ENCODE data around the gene CDKN2A.

CDKN2A gene

DNA sequence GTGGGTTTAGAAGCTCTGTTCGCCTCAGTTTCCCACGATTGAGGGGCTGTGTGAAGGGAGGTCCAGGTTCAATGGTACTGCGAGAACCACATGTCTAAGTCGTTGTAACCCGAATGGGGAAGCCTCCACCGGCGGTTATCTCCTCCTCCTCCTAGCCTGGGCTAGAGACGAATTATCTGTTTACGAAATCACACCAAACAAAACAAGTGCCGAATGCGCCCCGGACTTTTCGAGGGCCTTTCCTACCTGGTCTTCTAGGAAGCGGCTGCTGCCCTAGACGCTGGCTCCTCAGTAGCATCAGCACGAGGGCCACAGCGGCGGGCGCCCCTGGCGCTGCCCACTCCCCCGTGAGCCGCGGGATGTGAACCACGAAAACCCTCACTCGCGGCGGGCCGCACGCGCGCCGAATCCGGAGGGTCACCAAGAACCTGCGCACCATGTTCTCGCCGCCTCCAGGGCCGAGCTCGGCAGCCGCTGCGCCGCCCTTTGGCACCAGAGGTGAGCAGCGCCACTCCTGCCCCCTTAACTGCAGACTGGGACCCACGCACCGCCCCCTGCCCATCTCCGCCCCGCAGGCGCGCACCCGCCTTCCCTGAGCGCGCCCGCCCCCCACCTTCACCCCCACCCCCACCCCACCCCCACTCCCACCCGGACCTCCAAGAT is at the start of gene CDKN2A:
TSS of gene CDKN2A (minus strand) at position 500 of the 663 bp plus-strand sequence.
- DNase-seq (ENCODE audit: low read depth in 2 of 2), result no peak

DNA sequence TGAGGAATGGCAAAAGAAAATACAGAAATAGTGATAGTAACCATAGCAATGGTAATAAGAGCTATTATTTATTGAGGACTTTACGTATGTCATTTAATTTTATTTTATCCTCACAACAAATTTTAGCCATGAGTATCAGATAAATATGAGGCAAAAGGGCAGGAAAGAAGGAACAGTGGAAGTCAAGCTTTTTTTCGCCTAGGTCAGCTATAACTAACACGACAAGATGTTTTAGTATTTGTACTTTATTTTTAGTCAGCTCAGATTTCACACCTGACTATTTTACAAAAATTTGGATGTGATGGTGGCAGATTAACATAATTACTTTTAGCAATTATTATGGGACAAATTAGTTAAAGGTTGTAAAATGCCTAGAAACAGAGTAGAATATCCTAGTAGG is 49.7 kb upstream of the CDKN2A start:
- DNase-seq (ENCODE audit: low read depth in 2 of 2), result no peak

- DNase-seq (ENCODE audit: low read depth in 2 of 2), result no peak
These were observed 47.6 kb upstream of the CDKN2A start for GRCh38 chr9:22041775-22042174.

- DNase-seq (ENCODE audit: low read depth in 2 of 2), result no peak
These were observed 47.2 kb upstream of the CDKN2A start for GRCh38 chr9:22041344-22041743.

GRCh38 chr9:22040760-22041159 is 46.6 kb upstream of the CDKN2A start:
- no peak for DNase-seq (ENCODE audit: low read depth in 2 of 2)

- DNase-seq (ENCODE audit: low read depth in 2 of 2), result no peak
These were observed 45.1 kb upstream of the CDKN2A start for GRCh38 chr9:22039258-22039657.

DNA sequence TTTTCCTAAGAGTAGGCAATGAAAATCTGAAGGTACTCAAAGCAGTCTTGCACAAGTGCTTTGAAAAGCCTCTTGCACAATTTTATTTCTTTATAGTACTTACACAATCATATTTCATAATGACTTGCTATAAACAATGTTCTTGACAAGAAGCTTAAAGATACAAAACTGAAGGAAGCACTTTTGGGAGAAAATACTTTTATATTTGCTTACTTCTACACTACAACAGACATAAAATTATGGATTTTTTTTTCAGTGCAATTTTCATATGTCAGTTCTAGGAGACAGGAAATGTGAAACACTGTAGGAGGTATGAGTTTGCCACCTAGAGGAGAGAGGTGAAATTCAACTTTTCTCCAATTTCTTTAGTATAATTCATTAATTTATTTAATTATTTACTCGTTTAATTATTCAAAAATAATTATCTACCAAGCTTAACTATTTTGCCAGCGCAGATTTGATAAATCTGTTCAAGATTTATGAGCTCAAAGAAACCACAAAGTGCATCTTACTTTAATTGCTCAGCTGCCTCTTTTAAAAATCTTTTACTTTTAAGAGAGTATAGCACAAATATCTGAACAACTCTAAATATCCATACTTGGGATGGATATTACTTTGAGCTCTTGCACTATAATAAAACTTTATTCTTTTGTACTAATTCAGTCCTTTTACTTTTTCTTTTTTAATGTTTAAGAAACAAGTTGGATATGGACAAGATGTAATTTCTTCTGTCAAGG is 43.9 kb upstream of the CDKN2A start:
- DNase-seq (ENCODE audit: low read depth in 2 of 2), result no peak

GRCh38 chr9:22036866-22037626 is 42.9 kb upstream of the CDKN2A start:
- no peak for DNase-seq (ENCODE audit: low read depth in 2 of 2)

DNA sequence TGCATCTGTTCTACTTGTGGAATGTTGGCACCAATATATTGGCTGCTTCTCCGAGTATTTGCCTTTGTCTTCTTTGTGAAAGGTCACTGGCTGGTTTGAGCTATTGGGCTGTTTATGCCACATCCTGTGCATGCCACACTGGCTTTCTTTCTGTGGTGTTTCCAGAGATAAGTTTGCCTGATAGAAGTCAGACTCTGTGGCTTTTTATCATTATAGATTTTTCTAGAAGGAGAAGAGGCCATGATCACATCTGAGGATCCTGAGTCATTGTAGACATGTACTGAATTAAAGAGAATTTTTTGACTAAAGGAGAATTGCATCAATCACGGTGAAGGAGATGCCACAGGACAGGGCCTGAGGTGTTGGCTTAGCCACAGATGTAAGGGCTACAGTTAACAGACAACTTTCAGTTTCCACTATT is 41.4 kb upstream of the CDKN2A start:
- no peak for DNase-seq (ENCODE audit: low read depth in 2 of 2)

DNA sequence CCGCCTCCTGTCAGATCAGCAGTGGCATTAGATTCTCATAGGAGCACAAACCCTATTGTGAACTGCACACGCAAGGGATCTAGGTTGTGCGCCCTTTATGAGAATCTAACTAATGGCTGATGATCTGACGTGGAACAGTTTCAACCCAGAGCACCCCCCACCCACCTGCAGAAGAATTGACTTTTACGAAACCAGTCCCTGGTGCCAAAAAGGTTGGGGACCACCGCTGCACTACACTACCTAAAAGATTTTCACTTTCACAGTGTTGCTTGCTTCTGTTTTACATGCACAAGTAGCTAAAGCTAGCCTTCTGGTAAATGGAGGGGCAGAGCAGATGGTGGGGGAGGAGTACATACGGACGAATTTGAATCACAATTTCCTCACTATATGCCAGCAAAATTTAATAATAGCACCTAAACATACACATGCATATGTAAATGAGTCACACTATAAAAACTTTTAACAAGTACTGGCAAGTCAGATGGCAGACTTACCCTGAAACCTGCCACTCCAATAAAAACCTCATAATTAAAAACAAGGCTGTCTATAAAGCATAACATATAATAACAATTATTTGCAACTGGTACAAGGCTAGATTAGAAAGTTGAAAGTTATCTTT is 38.9 kb upstream of the CDKN2A start:
- no peak for DNase-seq (ENCODE audit: low read depth in 2 of 2)

- no peak for DNase-seq (ENCODE audit: low read depth in 2 of 2)
These were observed 37.6 kb upstream of the CDKN2A start for GRCh38 chr9:22031655-22032411.

- DNase-seq (ENCODE audit: low read depth in 2 of 2), result no peak
These were observed 36.0 kb upstream of the CDKN2A start for GRCh38 chr9:22030101-22030598.

DNA sequence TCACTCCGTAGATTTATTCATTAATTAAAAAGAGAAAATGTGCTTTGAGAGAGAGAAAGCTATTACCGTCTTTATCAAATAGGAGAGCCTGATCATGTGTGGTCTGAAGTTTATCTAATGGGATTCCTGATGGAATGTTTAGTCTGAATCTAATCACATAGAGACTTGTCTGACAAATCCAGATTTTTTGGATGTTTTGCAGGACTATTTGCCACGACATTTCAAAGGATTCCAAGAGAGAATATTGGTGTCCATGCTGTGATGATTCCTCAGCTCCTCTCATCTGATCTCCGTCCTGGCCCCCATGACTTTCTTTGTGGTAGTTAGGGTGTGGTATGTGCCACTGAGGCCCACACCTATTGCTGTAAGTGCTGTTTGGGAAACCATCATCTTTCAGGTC is 35.0 kb upstream of the CDKN2A start:
- DNase-seq (ENCODE audit: low read depth in 2 of 2), result no peak

GRCh38 chr9:22028394-22028793 is 34.2 kb upstream of the CDKN2A start:
- no peak for DNase-seq (ENCODE audit: low read depth in 2 of 2)

GRCh38 chr9:22026696-22027095 is 32.5 kb upstream of the CDKN2A start:
- no peak for DNase-seq (ENCODE audit: low read depth in 2 of 2)

DNA sequence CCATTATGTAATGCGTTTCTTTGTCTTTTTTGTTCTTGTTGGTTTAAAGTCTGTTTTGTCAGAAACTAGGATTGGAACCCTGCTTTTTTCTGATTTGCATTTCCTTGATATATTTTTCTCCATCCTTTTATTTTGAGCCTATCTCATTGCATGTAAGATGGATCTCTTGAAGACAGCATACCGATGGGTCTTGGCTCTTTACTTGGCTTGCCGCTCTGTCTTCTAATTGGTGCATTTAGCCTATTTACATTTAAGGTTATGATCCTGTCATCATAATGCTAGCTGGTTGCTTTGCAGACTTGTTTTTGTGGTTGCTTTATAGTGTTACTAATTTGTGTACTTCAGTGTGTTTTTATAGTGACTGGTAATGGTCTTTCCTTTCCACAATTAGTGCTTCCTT is 28.2 kb upstream of the CDKN2A start:
- DNase-seq (ENCODE audit: low read depth in 2 of 2), result no peak

GRCh38 chr9:22010866-22011625 is 16.9 kb upstream of the CDKN2A start:
- DNase-seq (ENCODE audit: low read depth in 2 of 2), result no peak

DNA sequence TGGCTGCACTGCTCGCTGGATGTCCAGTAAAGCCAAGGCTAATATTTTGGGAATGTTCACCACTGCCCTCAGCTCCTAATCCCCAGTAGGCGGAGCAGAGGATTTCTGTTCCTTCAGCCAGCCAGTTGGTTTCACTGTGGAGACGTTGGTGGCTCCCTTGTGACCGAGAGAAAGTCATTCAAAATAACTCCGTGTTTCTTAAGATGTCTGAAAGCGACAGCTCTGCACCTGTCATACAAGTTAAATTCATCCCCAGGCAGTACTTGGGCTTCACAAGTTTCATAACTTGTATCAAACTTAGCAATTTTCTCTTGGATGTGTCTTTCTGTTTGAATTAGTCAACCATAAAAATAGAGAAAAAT is 15.3 kb upstream of the CDKN2A start:
- DNase-seq (ENCODE audit: low read depth in 2 of 2), result no peak

DNA sequence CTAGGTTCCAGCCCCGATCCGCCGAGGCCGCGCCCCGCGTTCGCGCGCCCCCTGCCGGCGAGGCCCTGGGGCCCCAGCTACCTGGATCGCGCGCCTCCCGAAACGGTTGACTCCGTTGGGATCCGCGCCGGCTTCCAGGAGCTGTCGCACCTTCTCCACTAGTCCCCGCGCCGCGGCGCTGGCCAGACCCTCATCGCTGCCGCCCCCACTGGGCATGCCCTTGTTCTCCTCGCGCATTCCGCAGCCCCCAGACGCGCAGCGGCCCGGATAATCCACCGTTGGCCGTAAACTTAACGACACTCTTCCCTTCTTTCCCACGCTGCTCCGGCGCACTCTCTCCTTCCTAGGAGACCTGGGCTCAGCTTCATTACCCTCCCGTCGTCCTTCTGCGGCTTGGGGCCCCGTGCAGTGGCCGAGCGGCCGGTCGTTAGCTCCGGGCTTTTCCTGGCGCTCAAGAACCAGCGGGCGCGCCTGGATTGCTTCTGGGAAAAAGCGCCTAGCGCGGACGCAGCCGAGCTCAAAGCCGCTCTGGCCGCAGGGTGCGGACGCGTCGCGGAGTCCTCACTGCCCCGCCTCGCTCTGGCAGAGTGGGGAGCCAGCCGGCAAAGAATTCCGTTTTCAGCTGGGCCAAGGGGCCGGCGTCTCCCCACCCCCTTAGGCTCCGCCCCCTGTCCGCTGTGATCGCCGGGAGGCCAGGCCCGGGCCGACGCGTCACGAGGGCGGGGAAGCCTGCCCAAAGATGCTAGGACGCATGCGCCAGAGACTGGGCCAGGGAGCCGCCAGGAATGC is 14.7 kb upstream of the CDKN2A start, which contains the start of gene CDKN2B:
TSS of gene CDKN2B (minus strand) at position 589 of the 789 bp plus-strand sequence. CDS start at position 237, 352 bp downstream.
- no peak for DNase-seq (ENCODE audit: low read depth in 2 of 2)

- no peak for DNase-seq (ENCODE audit: low read depth in 2 of 2)
These were observed 14.2 kb upstream of the CDKN2A start for GRCh38 chr9:22008384-22008716.

Measured in stimulated activated CD4-positive, alpha-beta T cell treated with anti-CD3 and anti-CD28 coated beads, Interleukin-1b, Interleukin-23, amount 100 ng/mL, for 1 hour (primary cell).